Activated CD8-positive, alpha-beta memory T cell treated with anti-CD3 and anti-CD28 coated beads, Interleukin-2, amount 50 U/mL, for 1 hour (primary cell): Measurements from ENCODE around the gene OAS2.

Experiments
- DNase-seq: peaks from one replicate; pipeline ENCODE4 v3.0.0-alpha.2; 2020; ENCODE audit errors: extremely low read depth

The OAS2 gene

GRCh38 chr12:113014565-113014964 is 36.2 kb downstream of the OAS2 start:
- DNase-seq, result no peak

GRCh38 chr12:113016796-113017195 is 38.5 kb downstream of the OAS2 start:
- no peak for DNase-seq

- DNase-seq, result no peak
Observed at GRCh38 chr12:113019025-113019424, 40.7 kb downstream of the OAS2 start.

GRCh38 chr12:113021500-113021899 is 43.2 kb downstream of the OAS2 start:
- no peak for DNase-seq

- no peak for DNase-seq
Observed at GRCh38 chr12:113022563-113023297, 44.4 kb downstream of the OAS2 start.

GRCh38 chr12:113027726-113028125 is 49.4 kb downstream of the OAS2 start:
- DNase-seq, result no peak

- no peak for DNase-seq
Observed at GRCh38 chr12:113030875-113031525, 52.7 kb downstream of the OAS2 start.

GRCh38 chr12:113039911-113040445 is 61.7 kb downstream of the OAS2 start:
- no peak for DNase-seq

- DNase-seq, result no peak
Observed at GRCh38 chr12:113040722-113041171, 62.4 kb downstream of the OAS2 start.

GRCh38 chr12:113041560-113041959 is 63.2 kb downstream of the OAS2 start:
- no peak for DNase-seq

- no peak for DNase-seq
Observed at GRCh38 chr12:113043240-113043639, 64.9 kb downstream of the OAS2 start.

- DNase-seq, result no peak
Observed at GRCh38 chr12:113044516-113044915, 66.2 kb downstream of the OAS2 start.

GRCh38 chr12:113048716-113049127 is 70.4 kb downstream of the OAS2 start:
- peak; percentile 42 for DNase-seq

- no peak for DNase-seq
Observed at GRCh38 chr12:113049976-113050742, 71.8 kb downstream of the OAS2 start.

GRCh38 chr12:113050795-113051194 is 72.5 kb downstream of the OAS2 start:
- DNase-seq, result no peak

- DNase-seq, result no peak
Observed at GRCh38 chr12:113051759-113052158, 73.4 kb downstream of the OAS2 start.

- DNase-seq, result no peak
Observed at GRCh38 chr12:113052326-113052725, 74.0 kb downstream of the OAS2 start.

GRCh38 chr12:113054948-113055486 is 76.7 kb downstream of the OAS2 start:
- no peak for DNase-seq

GRCh38 chr12:113055594-113056380 is 77.5 kb downstream of the OAS2 start:
- DNase-seq, result no peak

GRCh38 chr12:113056381-113056630 is 78.0 kb downstream of the OAS2 start:
- DNase-seq, result no peak

- no peak for DNase-seq
Observed at GRCh38 chr12:113056631-113057488, 78.5 kb downstream of the OAS2 start, which contains the start of gene DTX1. Gene DTX1, plus strand, starts transcription at chr12:113056730. Its CDS starts 1,463 bp downstream, at chr12:113058193.
